Mucosa of stomach (tissue), 1 donor: ENCODE data around the gene SPTBN1.

Experiments
- H3K27me3 ChIP-seq: one replicate; pipeline ENCODE4 v1.7.0; 2013; ENCODE audit warnings: mild to moderate bottlenecking, low read length; ENCODE audit not compliant: control insufficient read depth, insufficient read depth
- H3K36me3 ChIP-seq: one replicate; pipeline ENCODE4 v1.7.0; 2013; ENCODE audit warnings: low read length; ENCODE audit not compliant: control insufficient read depth, insufficient read depth
- H3K4me1 ChIP-seq: one replicate; pipeline ENCODE4 v1.7.0; 2013; ENCODE audit warnings: mild to moderate bottlenecking, low read length; ENCODE audit not compliant: control insufficient read depth, insufficient read depth
- H3K4me3 ChIP-seq: one replicate; pipeline ENCODE4 v1.7.0; 2013; ENCODE audit warnings: low read length
- H3K9ac ChIP-seq: one replicate; pipeline ENCODE4 v1.7.0; 2013; ENCODE audit warnings: mild to moderate bottlenecking, low read length, moderate library complexity
- H3K9me3 ChIP-seq: one replicate; pipeline ENCODE4 v1.7.0; 2013; ENCODE audit warnings: mild to moderate bottlenecking, low read length, moderate library complexity; ENCODE audit not compliant: control insufficient read depth
- donor health status: Pancreatic carcinoma.

The SPTBN1 gene

DNA sequence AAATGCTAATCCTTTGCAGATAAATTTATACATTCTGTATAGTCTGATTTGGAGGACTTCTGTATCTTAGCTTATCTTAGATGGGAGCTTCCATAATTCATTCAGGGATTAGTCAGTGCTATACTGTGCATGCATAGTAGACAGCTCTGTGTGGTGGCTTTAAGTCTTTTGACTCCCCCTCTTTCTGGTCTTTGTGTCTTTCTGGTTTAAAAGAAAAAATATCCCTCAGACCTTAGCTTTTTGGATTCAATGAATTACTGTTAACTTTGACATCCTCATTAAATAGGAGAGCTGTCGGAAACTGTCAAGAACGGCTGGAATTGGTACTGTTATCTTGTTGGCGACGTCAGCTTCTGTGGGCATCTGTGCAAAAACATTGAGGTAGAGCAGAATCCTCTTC is 130.4 kb downstream of the SPTBN1 start:
- Histone ChIP-seq H3K9me3 (no peaks in the 10 kb centered on the region), H3K36me3 (no peaks in the 10 kb centered on the region), H3K4me1 (peaks cover 78% of the 10 kb centered on the region), H3K4me3 (no peak overlapping the region), H3K27me3 (no peaks in the 10 kb centered on the region), H3K9ac (no peak overlapping the region)

- H3K4me3 ChIP-seq, result no peak overlapping the region
- H3K36me3 ChIP-seq, result no peaks in the 10 kb centered on the region
- no peaks in the 10 kb centered on the region for H3K9me3 ChIP-seq
- no peak overlapping the region for H3K9ac ChIP-seq
- H3K27me3 ChIP-seq, result no peaks in the 10 kb centered on the region
- H3K4me1 ChIP-seq, result peaks cover 70% of the 10 kb centered on the region
Measured at GRCh38 chr2:54587171-54588016, 131.3 kb downstream of the SPTBN1 start.

- H3K4me3 ChIP-seq, result no peak overlapping the region
- H3K4me1 ChIP-seq, result peaks cover 63% of the 10 kb centered on the region
- no peak overlapping the region for H3K9ac ChIP-seq
Measured at GRCh38 chr2:54588244-54588899, 132.2 kb downstream of the SPTBN1 start.

GRCh38 chr2:54589038-54589339 is 132.9 kb downstream of the SPTBN1 start:
- Histone ChIP-seq H3K27me3 (no peaks in the 10 kb centered on the region), H3K4me1 (peaks cover 60% of the 10 kb centered on the region), H3K9me3 (no peaks in the 10 kb centered on the region), H3K9ac (no peak overlapping the region), H3K4me3 (no peak overlapping the region), H3K36me3 (no peaks in the 10 kb centered on the region)

More at GRCh38 chr2:54588244-54588899, 132.2 kb downstream of the SPTBN1 start:
- no peaks in the 10 kb centered on the region for H3K36me3 ChIP-seq
- no peaks in the 10 kb centered on the region for H3K27me3 ChIP-seq
- H3K9me3 ChIP-seq, result no peaks in the 10 kb centered on the region

- no peaks in the 10 kb centered on the region for H3K36me3 ChIP-seq
- H3K9me3 ChIP-seq, result no peaks in the 10 kb centered on the region
- no peak overlapping the region for H3K4me3 ChIP-seq
- no peaks in the 10 kb centered on the region for H3K27me3 ChIP-seq
- H3K9ac ChIP-seq, result no peak overlapping the region
- peaks cover 56% of the 10 kb centered on the region for H3K4me1 ChIP-seq
Measured at GRCh38 chr2:54589340-54590215, 133.5 kb downstream of the SPTBN1 start.

DNA sequence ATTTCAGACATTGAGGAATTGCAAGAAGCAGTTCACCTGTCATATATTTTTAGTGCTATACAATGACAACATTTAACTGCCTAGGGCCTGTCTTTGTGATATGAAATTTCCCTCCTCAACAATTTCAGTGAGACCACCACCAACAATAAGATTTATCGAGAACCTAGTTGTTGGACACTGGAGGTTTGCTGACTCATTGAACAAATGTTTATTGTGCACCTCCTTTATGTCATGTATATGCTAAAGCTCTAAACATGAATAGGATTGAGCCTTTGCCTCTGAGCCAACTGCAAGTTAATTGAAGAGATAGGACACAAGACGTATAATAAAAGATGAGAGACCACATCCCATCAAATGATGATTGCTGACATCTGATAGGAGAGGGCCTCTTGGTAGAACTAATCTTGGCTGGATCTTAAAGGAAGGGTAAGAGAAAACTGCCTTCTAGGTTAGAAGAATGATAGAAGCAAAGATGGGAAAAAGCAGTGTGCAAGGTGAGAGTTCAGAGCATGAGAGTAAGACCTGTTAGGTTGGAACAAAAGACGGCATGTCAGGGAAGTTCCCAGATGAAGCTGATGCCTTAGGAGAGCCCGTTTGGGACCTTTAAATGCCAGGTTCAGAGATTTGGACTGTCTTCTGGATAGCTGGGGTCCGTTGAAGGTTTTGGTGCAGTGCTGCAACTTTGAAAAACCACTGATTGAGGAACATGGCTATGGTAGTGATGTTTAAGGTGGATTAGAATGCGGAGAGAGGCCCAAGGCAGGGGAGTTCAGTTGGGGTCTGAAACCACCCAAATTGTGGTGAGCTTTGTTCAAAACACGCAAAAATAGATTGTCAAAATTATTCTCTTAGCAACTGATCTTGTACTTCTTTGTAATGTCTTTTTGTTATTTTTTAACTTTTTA is 134.3 kb downstream of the SPTBN1 start:
- Histone ChIP-seq H3K36me3 (no peaks in the 10 kb centered on the region), H3K27me3 (no peaks in the 10 kb centered on the region), H3K4me1 (peaks cover 49% of the 10 kb centered on the region), H3K9me3 (no peaks in the 10 kb centered on the region), H3K4me3 (no peak overlapping the region), H3K9ac (no peak overlapping the region)

- peaks cover 53% of the 10 kb centered on the region for H3K4me1 ChIP-seq
- H3K27me3 ChIP-seq, result no peaks in the 10 kb centered on the region
- no peaks in the 10 kb centered on the region for H3K9me3 ChIP-seq
- no peak overlapping the region for H3K9ac ChIP-seq
- no peak overlapping the region for H3K4me3 ChIP-seq
- H3K36me3 ChIP-seq, result no peaks in the 10 kb centered on the region
Measured at GRCh38 chr2:54591551-54591950, 135.4 kb downstream of the SPTBN1 start.

DNA sequence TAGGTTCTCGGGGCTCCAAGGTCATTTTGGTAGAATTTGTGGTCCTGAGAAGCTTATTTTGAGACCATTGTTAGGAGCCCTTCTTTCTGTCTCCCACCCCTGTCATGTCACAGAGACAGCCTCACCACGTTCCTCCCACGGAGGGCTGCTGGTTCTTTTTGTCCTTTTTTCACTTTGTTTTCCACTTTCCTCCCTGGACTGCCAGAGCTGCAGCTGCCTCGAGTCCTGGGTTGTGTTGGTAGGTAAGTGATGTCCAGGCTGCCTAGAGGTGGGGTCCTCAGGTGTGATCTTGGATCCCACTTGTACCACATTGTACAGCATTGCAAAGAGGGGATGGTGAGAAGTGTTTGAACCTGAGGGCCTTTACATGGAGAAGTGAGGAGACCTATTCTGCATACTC is 137.1 kb downstream of the SPTBN1 start:
- Histone ChIP-seq H3K36me3 (no peaks in the 10 kb centered on the region), H3K4me3 (no peak overlapping the region), H3K9me3 (no peaks in the 10 kb centered on the region), H3K9ac (no peak overlapping the region), H3K4me1 (peaks cover 54% of the 10 kb centered on the region), H3K27me3 (no peaks in the 10 kb centered on the region)

DNA sequence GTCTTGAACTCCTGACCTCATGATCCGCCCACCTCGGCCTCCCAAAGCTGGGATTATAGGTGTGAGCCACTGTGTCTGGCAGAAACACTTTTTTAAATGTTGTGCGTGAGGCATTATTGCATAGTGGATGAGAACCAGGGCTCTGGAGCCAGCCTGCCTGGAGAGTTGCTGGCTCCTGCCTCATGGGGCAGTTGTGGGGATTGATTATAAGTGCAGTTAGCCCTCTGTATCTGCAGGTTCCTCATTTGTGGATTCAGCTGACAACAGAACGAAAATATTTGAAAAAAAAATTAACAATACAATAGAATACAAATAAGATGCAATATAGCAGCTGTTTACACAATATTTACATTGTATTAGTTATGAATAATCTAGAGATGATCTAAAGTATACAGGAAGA is 137.9 kb downstream of the SPTBN1 start:
- H3K27me3 ChIP-seq, result no peaks in the 10 kb centered on the region
- H3K36me3 ChIP-seq, result no peaks in the 10 kb centered on the region
- no peak overlapping the region for H3K4me3 ChIP-seq
- no peak overlapping the region for H3K9ac ChIP-seq
- no peaks in the 10 kb centered on the region for H3K9me3 ChIP-seq
- peaks cover 54% of the 10 kb centered on the region for H3K4me1 ChIP-seq

- H3K4me3 ChIP-seq, result no peak overlapping the region
- no peaks in the 10 kb centered on the region for H3K36me3 ChIP-seq
- no peaks in the 10 kb centered on the region for H3K27me3 ChIP-seq
- H3K9ac ChIP-seq, result no peak overlapping the region
- peaks cover 57% of the 10 kb centered on the region for H3K4me1 ChIP-seq
- H3K9me3 ChIP-seq, result no peaks in the 10 kb centered on the region
Measured at GRCh38 chr2:54595161-54595803, 139.2 kb downstream of the SPTBN1 start.
